B cell (primary cell): Measurements from ENCODE around the gene ARHGAP6. TPM values are rescaled to one million over a fixed set of nuclear protein-coding genes. Genes with fewer than 3 reads are reported as not detected.

Experiments
- ATAC-seq: fragments of 200-7000 bp; cut with Tn5 transposase; one replicate; pipeline ENCODE4 v1.10.0; 2021; ENCODE audit warnings: low read depth, mild to moderate bottlenecking, moderate number of reproducible peaks, moderate library complexity
- CTCF ChIA-PET: fragments of 350-600 bp; sonication (Branson Sonifier 250); formaldehyde crosslinking; loops from one replicate; lab custom pipeline; 2021; ENCODE audit warnings: antibody characterized with exemption, inconsistent platforms; lab: Charles Lee
- POLR2A ChIA-PET: fragments of 350-600 bp; sonication (Branson Sonifier 250); formaldehyde crosslinking; loops from one replicate; lab custom pipeline; 2021; ENCODE audit warnings: antibody characterized with exemption; lab: Charles Lee
- DNase-seq: peaks from one replicate; pipeline ENCODE4 v3.0.0; 2013
- H2AFZ ChIP-seq: 2 replicates; pipeline ENCODE4 v1.6.1; 2012; ENCODE audit warnings: mild to moderate bottlenecking, low read depth, low read length; ENCODE audit not compliant: insufficient read depth, poor library complexity, severe bottlenecking
- H3K27ac ChIP-seq, 2 donors: 1 replicate in 1 of 2; 2 replicates in 1 of 2; pipeline ENCODE4 v1.5.1; 2012 to 2013; ENCODE audit warnings: low read length in 2 of 2, mild to moderate bottlenecking in 2 of 2, moderate library complexity in 1 of 2
- H3K27me3 ChIP-seq, 4 experiments: fragments of 200-600 bp in 1 of 4; sonication (generic) in 1 of 4; replicated peaks in 1 of 4; 1 replicate in 2 of 4; 2 replicates in 2 of 4; pipeline versions ENCODE4 v1.6.1 to v1.7.0; 2013 to 2016; ENCODE audit warnings: low read length in 3 of 4, mild to moderate bottlenecking in 2 of 4, mixed read lengths in 1 of 4, moderate library complexity in 1 of 4; ENCODE audit not compliant: insufficient read depth in 4 of 4, control insufficient read depth in 3 of 4; ENCODE audit errors: control extremely low read depth in 1 of 4
- H3K36me3 ChIP-seq, 2 experiments: replicated peaks in 1 of 2; 1 replicate in 1 of 2; 2 replicates in 1 of 2; pipeline versions ENCODE4 v1.6.1 to v1.7.1; 2013; ENCODE audit warnings: low read length in 1 of 2; ENCODE audit not compliant: insufficient read depth in 2 of 2, control insufficient read depth in 1 of 2; ENCODE audit errors: control extremely low read depth in 1 of 2, extremely low read depth in 1 of 2
- H3K4me1 ChIP-seq, 2 donors: fragments of 200-600 bp in 1 of 2; sonication (generic) in 1 of 2; 1 replicate in 1 of 2; 2 replicates in 1 of 2; pipeline versions ENCODE4 v1.5.1 to v1.6.1; 2013 to 2017; ENCODE audit warnings: low read length in 2 of 2; ENCODE audit not compliant: control insufficient read depth in 2 of 2, insufficient read depth in 2 of 2
- H3K4me2 ChIP-seq: replicated peaks from 2 replicates; pipeline ENCODE3; 2012; ENCODE audit warnings: mild to moderate bottlenecking, low read depth, low read length; ENCODE audit not compliant: poor library complexity, severe bottlenecking
- H3K4me3 ChIP-seq, 5 experiments: fragments of 200-600 bp in 1 of 5; sonication (generic) in 1 of 5; 1 replicate in 3 of 5; 2 replicates in 2 of 5; pipeline versions ENCODE4 v1.5.1 to v1.7.0; 2011 to 2016; ENCODE audit warnings: low read length in 4 of 5, mild to moderate bottlenecking in 4 of 5, low read depth in 2 of 5, control low read depth in 1 of 5, moderate library complexity in 1 of 5; ENCODE audit not compliant: insufficient read depth in 1 of 5; ENCODE audit errors: control extremely low read depth in 1 of 5, extremely low read depth in 1 of 5
- H3K79me2 ChIP-seq: fragments of 200-600 bp; sonication (generic); one replicate; pipeline ENCODE4 v1.6.0; 2016; ENCODE audit warnings: low read length; ENCODE audit not compliant: control insufficient read depth, insufficient read depth
- H3K9ac ChIP-seq: fragments of 200-600 bp; sonication (generic); 2 replicates; pipeline ENCODE4 v1.6.1; 2017; ENCODE audit warnings: mild to moderate bottlenecking, low read length, moderate library complexity
- H3K9me3 ChIP-seq, 3 donors: one replicate each; pipeline versions ENCODE4 v1.6.1 to v1.7.1; 2013; ENCODE audit warnings: low read length in 2 of 3; ENCODE audit not compliant: control insufficient read depth in 2 of 3, insufficient read depth in 1 of 3; ENCODE audit errors: control extremely low read depth in 1 of 3
- H4K20me1 ChIP-seq: 2 replicates; pipeline ENCODE4 v1.6.0; 2012; ENCODE audit warnings: mild to moderate bottlenecking, low read length; ENCODE audit not compliant: insufficient read depth, control insufficient read depth, poor library complexity, severe bottlenecking
- H3K27ac Mint-ChIP-seq: one replicate; pipeline ENCODE4 v1.8.0; 2021; ENCODE audit warnings: mixed read lengths
- H3K27me3 Mint-ChIP-seq: one replicate; pipeline ENCODE4 v1.8.0; 2021; ENCODE audit warnings: mixed read lengths
- H3K4me1 Mint-ChIP-seq: one replicate; pipeline ENCODE4 v1.8.0; 2021; ENCODE audit warnings: mixed read lengths
- H3K4me3 Mint-ChIP-seq: one replicate; pipeline ENCODE4 v1.8.0; 2021; ENCODE audit warnings: mixed read lengths
- H3K9me3 Mint-ChIP-seq: one replicate; pipeline ENCODE4 v1.8.0; 2022; ENCODE audit warnings: mixed read lengths; ENCODE audit not compliant: insufficient read depth
- EZH2 ChIP-seq: IDR thresholded peaks from 2 replicates; pipeline ENCODE4 v1.6.1; 2012; ENCODE audit warnings: borderline replicate concordance, low read depth, mild to moderate bottlenecking, moderate library complexity, low read length; ENCODE audit not compliant: insufficient read depth, poor library complexity, severe bottlenecking
- WGBS: methylation state at CpG from one replicate; pipeline ENCODE4 v1.1.5; 2013; ENCODE audit warnings: missing lambda C conversion rate; ENCODE audit not compliant: insufficient coverage; 5-methylcytosine and 5-hydroxymethylcytosine counted together
- intact Hi-C: fragments of 100-400 bp; cut with micrococcal nuclease; formaldehyde crosslinking; loops from one replicate; pipeline ENCODE4 v1.10.0; 2022
- polyA plus RNA-seq: library from polyadenylated mRNA; depleted of rRNA; stranded (reverse); fragments of >200 nt; gene quantifications from 2 replicates; pipeline ENCODE4 v1.2.3, GENCODE V29; 2012
- total RNA-seq, 2 donors: library from RNA; stranded (reverse); fragments of 120-200 nt in 1 of 2; gene quantifications; 1 replicate in 1 of 2; 2 replicates in 1 of 2; pipeline versions ENCODE4 v1.2.3 to v1.2.4, GENCODE V29; 2013 to 2022
- TF ChIP-seq, protein P1 (sequence below): fragments of 200-600 bp; IDR thresholded peaks from one replicate; pipeline ENCODE4 v1.8.0; 2022; ENCODE audit warnings: antibody characterized with exemption, mild to moderate bottlenecking

The ARHGAP6 gene
- total and polyA plus RNA-seq, 2 donors (not counting 1 experiment from before 2014, with no cell fraction given) = 1.6 to 2.6 TPM

DNA sequence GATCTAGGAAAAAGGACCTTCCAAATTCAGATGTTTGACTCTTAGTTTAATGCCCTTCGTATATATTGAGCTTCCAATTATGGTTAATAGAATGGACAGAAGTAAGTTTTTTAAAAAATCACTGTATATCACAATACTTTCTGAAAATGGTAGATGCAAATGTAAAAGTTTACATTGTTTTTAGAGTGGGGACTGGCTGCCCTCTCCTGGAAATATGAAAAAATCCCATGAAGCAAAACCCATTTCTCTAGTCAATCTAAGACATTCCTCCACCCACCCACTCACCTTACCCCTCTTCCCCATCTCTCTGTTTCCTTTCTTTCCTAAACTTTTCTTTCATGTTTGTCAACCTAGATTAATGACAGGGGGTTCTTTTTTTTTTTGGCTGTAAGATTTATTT, 134.5 kb downstream of the ARHGAP6 start:
- Histone ChIP-seq H3K4me2 (no peak overlapping the region), H3K4me3 (no peak overlapping the region), H3K79me2 (no peaks in the 10 kb centered on the region), H4K20me1 (no peaks in the 10 kb centered on the region), H3K4me1 (no peaks in the 10 kb centered on the region), H3K9ac (no peak overlapping the region), H3K27ac (no peak overlapping the region), H2AFZ (no peak overlapping the region), H3K9me3 (no peaks in the 10 kb centered on the region), H3K36me3 (no peaks in the 10 kb centered on the region), H3K27me3 (no peaks in the 10 kb centered on the region)
- Mint-ChIP-seq H3K27ac (no peak overlapping the region), H3K9me3 (no peaks in the 10 kb centered on the region), H3K27me3 (no peaks in the 10 kb centered on the region), H3K4me1 (peaks cover 2% of the 10 kb centered on the region), H3K4me3 (no peak overlapping the region)
- DNase-seq (no peak), ATAC-seq (no peak)
- TF ChIP-seq EZH2 = no peak
- no CpG with 5 or more reads among the region's 1 CpG for WGBS
- ChIA-PET POLR2A (no interaction called here), CTCF (interaction anchor here (0.6 to 2.1 kb wide), 7 partner anchors 9 to 1247 kb away, joined by 3 to 9 read pairs (median 5); no protein-coding TSS in a partner anchor)
- intact Hi-C loops = no loop called here

DNA sequence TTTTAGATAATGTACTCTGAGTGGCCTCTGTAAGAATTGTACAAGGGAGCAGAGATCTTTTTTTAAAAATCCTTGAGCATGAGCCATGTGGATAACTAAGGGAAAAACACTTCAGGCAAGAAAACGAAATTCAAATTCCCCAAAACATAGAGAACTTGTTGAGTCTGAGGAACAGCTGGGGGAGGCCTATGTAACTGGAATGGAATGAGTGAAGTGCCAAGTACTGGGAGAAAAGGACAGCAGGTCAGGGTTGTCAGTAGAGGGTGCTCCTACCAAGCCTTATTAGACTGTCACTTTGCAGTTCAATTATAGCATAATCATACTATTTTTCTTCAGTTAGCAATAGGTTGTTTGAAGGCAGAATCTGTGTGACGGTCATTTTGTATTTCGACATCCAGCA, 135.1 kb downstream of the ARHGAP6 start:
- WGBS = no CpG with 5 or more reads among the region's 3 CpGs
- no peak overlapping the region for H3K9ac ChIP-seq
- POLR2A ChIA-PET = no interaction called here
- no peak for DNase-seq
- no peaks in the 10 kb centered on the region for H3K79me2 ChIP-seq
- no peaks in the 10 kb centered on the region for H4K20me1 ChIP-seq
- H3K27me3 ChIP-seq = no peaks in the 10 kb centered on the region
- Mint-ChIP-seq H3K27me3 (no peaks in the 10 kb centered on the region), H3K4me1 (peaks cover 2% of the 10 kb centered on the region), H3K4me3 (no peak overlapping the region), H3K9me3 (no peaks in the 10 kb centered on the region), H3K27ac (no peak overlapping the region)
- intact Hi-C loops = no loop called here
- no peaks in the 10 kb centered on the region for H3K4me1 ChIP-seq
- H3K4me3 ChIP-seq = no peak overlapping the region
- ATAC-seq = no peak
- no peak overlapping the region for H2AFZ ChIP-seq
- CTCF ChIA-PET = interaction anchor here (1.3 to 2.1 kb wide), 3 partner anchors 10 to 392 kb away, joined by 5 to 6 read pairs (median 5); no protein-coding TSS in a partner anchor
- no peak overlapping the region for H3K4me2 ChIP-seq
- H3K9me3 ChIP-seq = no peaks in the 10 kb centered on the region
- H3K36me3 ChIP-seq = no peaks in the 10 kb centered on the region
- no peak for TF ChIP-seq EZH2
- TF ChIP-seq, protein P1, sequence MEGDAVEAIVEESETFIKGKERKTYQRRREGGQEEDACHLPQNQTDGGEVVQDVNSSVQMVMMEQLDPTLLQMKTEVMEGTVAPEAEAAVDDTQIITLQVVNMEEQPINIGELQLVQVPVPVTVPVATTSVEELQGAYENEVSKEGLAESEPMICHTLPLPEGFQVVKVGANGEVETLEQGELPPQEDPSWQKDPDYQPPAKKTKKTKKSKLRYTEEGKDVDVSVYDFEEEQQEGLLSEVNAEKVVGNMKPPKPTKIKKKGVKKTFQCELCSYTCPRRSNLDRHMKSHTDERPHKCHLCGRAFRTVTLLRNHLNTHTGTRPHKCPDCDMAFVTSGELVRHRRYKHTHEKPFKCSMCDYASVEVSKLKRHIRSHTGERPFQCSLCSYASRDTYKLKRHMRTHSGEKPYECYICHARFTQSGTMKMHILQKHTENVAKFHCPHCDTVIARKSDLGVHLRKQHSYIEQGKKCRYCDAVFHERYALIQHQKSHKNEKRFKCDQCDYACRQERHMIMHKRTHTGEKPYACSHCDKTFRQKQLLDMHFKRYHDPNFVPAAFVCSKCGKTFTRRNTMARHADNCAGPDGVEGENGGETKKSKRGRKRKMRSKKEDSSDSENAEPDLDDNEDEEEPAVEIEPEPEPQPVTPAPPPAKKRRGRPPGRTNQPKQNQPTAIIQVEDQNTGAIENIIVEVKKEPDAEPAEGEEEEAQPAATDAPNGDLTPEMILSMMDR = no peak
- H3K27ac ChIP-seq = no peak overlapping the region
